CD14-positive monocyte (primary cell): ENCODE measurements around the gene PRKCQ. TPM values are rescaled to one million over a fixed set of nuclear protein-coding genes. Genes with fewer than 3 reads are reported as not detected.

Source experiments
- DNase-seq, 3 donors: peaks; one replicate each; pipeline ENCODE4 v3.0.0-alpha.2; 2011 to 2022
- H2AFZ ChIP-seq: 2 replicates; pipeline ENCODE4 v1.6.0; 2012; ENCODE audit warnings: mild to moderate bottlenecking, low read depth, low read length, inconsistent platforms; ENCODE audit not compliant: insufficient read depth, poor library complexity, severe bottlenecking
- H3K27ac ChIP-seq, 2 donors: 1 replicate in 1 of 2; 2 replicates in 1 of 2; pipeline ENCODE4 v1.5.1; 2012 to 2013; ENCODE audit warnings: low read length in 2 of 2, control low read depth in 1 of 2, inconsistent platforms in 1 of 2, low read depth in 1 of 2, mild to moderate bottlenecking in 1 of 2
- H3K27me3 ChIP-seq, 2 donors: one replicate each; pipeline versions ENCODE4 v1.6.0 to v1.6.1; 2011 to 2013; ENCODE audit warnings: low read length in 2 of 2; ENCODE audit not compliant: control insufficient read depth in 2 of 2, insufficient read depth in 2 of 2
- H3K36me3 ChIP-seq, 2 donors: replicated peaks in 1 of 2; 1 replicate in 1 of 2; 2 replicates in 1 of 2; pipeline versions ENCODE4 v1.5.1 to v1.6.1; 2012 to 2013; ENCODE audit warnings: low read length in 2 of 2, control low read depth in 1 of 2, inconsistent platforms in 1 of 2, mild to moderate bottlenecking in 1 of 2; ENCODE audit not compliant: insufficient read depth in 2 of 2, control insufficient read depth in 1 of 2
- H3K4me1 ChIP-seq, 2 donors: 1 replicate in 1 of 2; 2 replicates in 1 of 2; pipeline versions ENCODE4 v1.5.1 to v1.6.1; 2012 to 2013; ENCODE audit warnings: low read length in 2 of 2, control low read depth in 1 of 2, inconsistent platforms in 1 of 2, mild to moderate bottlenecking in 1 of 2, moderate library complexity in 1 of 2; ENCODE audit not compliant: insufficient read depth in 2 of 2, control insufficient read depth in 1 of 2
- H3K4me2 ChIP-seq: replicated peaks from 2 replicates; pipeline ENCODE3; 2012; ENCODE audit warnings: low read length, moderate library complexity, mild to moderate bottlenecking; ENCODE audit not compliant: poor library complexity, severe bottlenecking; ENCODE audit errors: extremely low read depth
- H3K4me3 ChIP-seq, 3 experiments: fragments of 200-600 bp in 1 of 3; sonication (generic) in 1 of 3; replicated peaks in 1 of 3; 1 replicate in 2 of 3; 2 replicates in 1 of 3; pipeline ENCODE4 v1.5.1; 2011 to 2013; ENCODE audit warnings: low read length in 3 of 3, mild to moderate bottlenecking in 3 of 3, control low read depth in 2 of 3, low read depth in 2 of 3, inconsistent platforms in 1 of 3, moderate library complexity in 1 of 3
- H3K79me2 ChIP-seq: 2 replicates; pipeline ENCODE4 v1.6.0; 2012; ENCODE audit warnings: mild to moderate bottlenecking, control low read depth, inconsistent platforms, low read length, moderate library complexity; ENCODE audit not compliant: insufficient read depth
- H3K9ac ChIP-seq: 2 replicates; pipeline ENCODE4 v1.6.0; 2017; ENCODE audit warnings: low read length, mild to moderate bottlenecking; ENCODE audit not compliant: insufficient read depth, poor library complexity, severe bottlenecking
- H3K9me3 ChIP-seq, 2 donors: replicated peaks in 1 of 2; 1 replicate in 1 of 2; 2 replicates in 1 of 2; pipeline versions ENCODE4 v1.5.1 to v1.6.1; 2012 to 2013; ENCODE audit warnings: low read length in 2 of 2, control low read depth in 1 of 2; ENCODE audit not compliant: control insufficient read depth in 1 of 2, insufficient read depth in 1 of 2
- H4K20me1 ChIP-seq: 2 replicates; pipeline ENCODE4 v1.6.0; 2012; ENCODE audit warnings: mild to moderate bottlenecking, low read length, control low read depth, moderate library complexity; ENCODE audit not compliant: insufficient read depth
- H3K27ac Mint-ChIP-seq, 7 donors: one replicate each; pipeline ENCODE4 v1.8.0; 2020; ENCODE audit warnings: mild to moderate bottlenecking in 7 of 7, mixed read lengths in 7 of 7, moderate library complexity in 6 of 7, inconsistent platforms in 2 of 7
- H3K27me3 Mint-ChIP-seq, 3 donors: one replicate each; pipeline ENCODE4 v1.8.0; 2021 to 2022; ENCODE audit warnings: low read depth in 3 of 3, mild to moderate bottlenecking in 3 of 3, mixed read lengths in 3 of 3, moderate library complexity in 3 of 3, inconsistent platforms in 1 of 3
- H3K36me3 Mint-ChIP-seq, 2 donors: one replicate each; pipeline ENCODE4 v1.8.0; 2020; ENCODE audit warnings: mixed read lengths in 2 of 2, inconsistent platforms in 1 of 2, mild to moderate bottlenecking in 1 of 2
- H3K4me1 Mint-ChIP-seq: one replicate; pipeline ENCODE4 v1.8.0; 2020; ENCODE audit warnings: mild to moderate bottlenecking, mixed read lengths
- H3K4me3 Mint-ChIP-seq, 2 donors: one replicate each; pipeline ENCODE4 v1.8.0; 2020; ENCODE audit warnings: mild to moderate bottlenecking in 2 of 2, mixed read lengths in 2 of 2, moderate library complexity in 1 of 2
- H3K9me3 Mint-ChIP-seq, 7 donors: one replicate each; pipeline ENCODE4 v1.8.0; 2020 to 2022; ENCODE audit warnings: mixed read lengths in 7 of 7, mild to moderate bottlenecking in 6 of 7, moderate library complexity in 6 of 7, inconsistent platforms in 2 of 7
- CTCF ChIP-seq: fragments of 200-600 bp; IDR thresholded peaks from one replicate; pipeline ENCODE4 v1.8.0; 2022; ENCODE audit warnings: antibody characterized with exemption, mild to moderate bottlenecking
- WGBS: methylation state at CpG from one replicate; pipeline ENCODE4 v1.1.5; 2013; ENCODE audit warnings: missing lambda C conversion rate; ENCODE audit not compliant: insufficient coverage; 5-methylcytosine and 5-hydroxymethylcytosine counted together
- intact Hi-C, 2 donors: fragments of 100-400 bp; cut with micrococcal nuclease; formaldehyde crosslinking; loops; one replicate each; pipeline versions ENCODE4 v1.15.0 to v1.15.1; 2023
- polyA plus RNA-seq, 3 donors: library from polyadenylated mRNA; depleted of rRNA in 1 of 3; unstranded in 2 of 3; stranded (reverse) in 1 of 3; fragments of 300-500 nt in 2 of 3; fragments of >200 nt in 1 of 3; fragmentation: Illumina TruSeq in 2 of 3; gene quantifications; 1 replicate in 2 of 3; 2 replicates in 1 of 3; pipeline ENCODE4 v1.2.3, GENCODE V29; 2012 to 2021

The PRKCQ gene
- polyA plus RNA-seq, 3 donors = 0.01 to 0.29 (median 0.09) TPM

GRCh38 chr10:6513476-6513875, 66.6 kb downstream of the PRKCQ start:
- H3K36me3 Mint-ChIP-seq = peaks cover 4 to 5% of the 10 kb centered on the region in 2 donors
- no peak overlapping the region for H3K4me3 ChIP-seq
- peaks cover 4 to 17% (median 11%) of the 10 kb centered on the region in 7 donors for H3K9me3 Mint-ChIP-seq
- H3K27me3 Mint-ChIP-seq = no peaks in the 10 kb centered on the region
- no peaks in the 10 kb centered on the region for H4K20me1 ChIP-seq
- intact Hi-C loops = no loop called here
- peaks cover 11 to 14% of the 10 kb centered on the region in 2 donors for H3K9me3 ChIP-seq
- no peak overlapping the region for H3K4me2 ChIP-seq
- 86% methylated on average over 1 of the region's 3 CpGs for WGBS
- DNase-seq = no peak
- no peaks in the 10 kb centered on the region for H3K79me2 ChIP-seq
- no peaks in the 10 kb centered on the region for H3K27me3 ChIP-seq
- no peak overlapping the region for H3K4me3 Mint-ChIP-seq
- TF ChIP-seq CTCF = no peak
- peaks cover 0 to 7% of the 10 kb centered on the region in 2 donors for H3K36me3 ChIP-seq
- peaks cover 45% of the 10 kb centered on the region for H3K4me1 Mint-ChIP-seq
- no peak overlapping the region for H3K9ac ChIP-seq
- no peak overlapping the region for H2AFZ ChIP-seq
- H3K27ac Mint-ChIP-seq = no peak overlapping the region
- no peak overlapping the region for H3K27ac ChIP-seq
- H3K4me1 ChIP-seq = peaks cover 20 to 21% of the 10 kb centered on the region in 2 donors

GRCh38 chr10:6512182-6512581, 67.9 kb downstream of the PRKCQ start:
- H3K9me3 ChIP-seq = peaks cover 11 to 14% of the 10 kb centered on the region in 2 donors
- H3K27me3 ChIP-seq = no peaks in the 10 kb centered on the region
- H3K4me2 ChIP-seq = no peak overlapping the region
- H3K4me1 ChIP-seq = peaks cover 20 to 21% of the 10 kb centered on the region in 2 donors
- H4K20me1 ChIP-seq = no peaks in the 10 kb centered on the region
- Mint-ChIP-seq H3K27ac (no peak overlapping the region), H3K4me3 (no peak overlapping the region), H3K9me3 (peaks cover 4 to 17% (median 11%) of the 10 kb centered on the region in 7 donors), H3K36me3 (peaks cover 4 to 5% of the 10 kb centered on the region in 2 donors), H3K4me1 (peaks cover 45% of the 10 kb centered on the region), H3K27me3 (no peaks in the 10 kb centered on the region)
- peaks cover 0 to 7% of the 10 kb centered on the region in 2 donors for H3K36me3 ChIP-seq
- H3K4me3 ChIP-seq = no peak overlapping the region
- DNase-seq = no peak
- no peak for TF ChIP-seq CTCF
- H2AFZ ChIP-seq = no peak overlapping the region
- no peaks in the 10 kb centered on the region for H3K79me2 ChIP-seq
- H3K9ac ChIP-seq = no peak overlapping the region
- intact Hi-C loops = no loop called here
- H3K27ac ChIP-seq = no peak overlapping the region
- WGBS = 89% methylated on average over 1 of the region's 3 CpGs
